Stimulated activated CD4-positive, alpha-beta T cell treated with anti-CD3 and anti-CD28 coated beads, Interleukin-1b, Interleukin-23, amount 100 ng/mL, for 4 hours (primary cell): ENCODE data around the gene AIM2.

Source experiments
- DNase-seq, 2 donors: peaks; one replicate each; pipeline ENCODE4 v3.0.0-alpha.2; 2020; ENCODE audit warnings: low read depth in 2 of 2

The AIM2 gene

GRCh38 chr1:159015440-159015909 is 61.1 kb downstream of the AIM2 start:
- DNase-seq, result peak in 1 of 2 donors; percentile 62

DNA sequence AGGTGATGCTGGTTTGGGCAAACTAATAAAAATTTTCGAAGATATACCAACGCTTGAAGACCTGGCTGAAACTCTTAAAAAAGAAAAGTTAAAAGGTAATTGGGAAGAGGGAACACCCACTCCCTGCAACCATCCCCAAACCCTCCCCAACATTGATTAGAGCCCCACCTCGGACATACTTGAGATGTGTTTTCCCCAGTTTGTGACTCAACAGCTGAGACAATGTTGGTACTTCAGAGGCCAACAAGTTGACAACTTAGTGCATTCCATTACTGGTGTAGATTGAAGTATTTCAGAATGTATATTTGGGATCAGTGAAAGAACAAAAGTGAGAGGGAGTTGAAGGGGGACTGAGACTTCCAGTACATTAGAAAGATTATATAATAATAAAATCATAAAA is 61.7 kb downstream of the AIM2 start:
- no peak for DNase-seq

DNA sequence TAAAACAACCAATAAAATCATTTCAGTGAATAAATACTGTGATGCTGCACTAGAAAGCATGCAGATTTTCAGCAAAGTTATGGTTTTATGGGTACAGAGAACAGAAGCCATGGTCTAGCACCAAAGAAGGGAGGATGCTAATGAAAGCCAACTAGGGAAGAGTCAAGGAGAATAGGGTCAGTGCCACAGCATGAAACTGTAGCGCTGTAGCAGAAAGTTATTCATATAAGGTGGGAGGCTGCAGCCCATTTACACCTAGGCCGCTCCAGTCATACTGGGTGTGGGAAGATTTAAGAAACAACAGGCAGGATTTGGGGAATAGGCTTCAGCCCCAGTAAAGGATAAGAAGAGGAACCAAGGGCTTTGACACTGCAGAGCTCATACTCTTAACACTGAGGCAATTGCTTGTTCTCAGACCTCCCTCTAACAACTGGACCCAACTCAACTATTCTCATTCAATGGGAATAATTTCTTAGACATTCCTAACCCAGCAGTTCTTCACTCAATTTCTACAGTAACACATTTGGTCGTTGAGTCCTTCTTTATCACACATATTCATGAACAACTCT is 62.5 kb downstream of the AIM2 start:
- DNase-seq, result no peak

DNA sequence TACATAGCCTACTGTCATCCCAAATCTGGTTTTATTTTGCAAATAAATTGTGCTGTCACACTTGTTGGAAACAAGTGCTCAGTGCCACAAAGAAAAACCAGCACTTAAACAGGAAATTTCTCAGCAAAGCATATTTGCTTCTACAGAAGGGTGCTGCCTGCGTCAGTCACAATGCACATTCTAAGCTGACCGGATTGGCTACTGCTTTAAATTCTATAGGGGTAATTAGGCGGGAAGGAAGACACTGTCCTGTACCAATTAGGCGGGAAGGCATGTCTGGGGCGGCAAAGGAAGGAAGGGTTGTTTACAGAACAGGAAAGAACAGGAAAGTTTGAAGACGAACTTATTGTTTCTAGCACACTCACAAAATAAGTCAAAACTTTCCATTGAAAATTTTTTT is 64.1 kb downstream of the AIM2 start:
- no peak for DNase-seq
